Upper lobe of left lung (tissue), 4 donors: ENCODE results near the gene CYP21A2.
"Not testable (repeated sequence)": the region's sequence is repeated elsewhere in the genome, so short reads cannot be mapped to it uniquely, and the experiment has no call there.

Source experiments
- CTCF ChIP-seq, 6 experiments: fragments of 450-650 bp in 4 of 6; fragments of 200-600 bp in 2 of 6; sonication (generic) in 2 of 6; IDR thresholded peaks; one replicate each; pipeline ENCODE4 v1.5.1; 2016 to 2019; ENCODE audit warnings: antibody characterized with exemption in 6 of 6
- EP300 ChIP-seq, 4 donors: sonication (generic); formaldehyde crosslinking; IDR thresholded peaks; one replicate each; pipeline ENCODE4 v1.5.1; 2017; ENCODE audit warnings: antibody characterized with exemption in 4 of 4, control low read depth in 2 of 4
- POLR2A ChIP-seq, 4 donors: fragments of 450-650 bp; IDR thresholded peaks; one replicate each; pipeline ENCODE4 v1.5.1; 2016 to 2017; ENCODE audit warnings: antibody characterized with exemption in 4 of 4, mild to moderate bottlenecking in 2 of 4
- POLR2AphosphoS5 ChIP-seq, 2 donors: sonication (generic); formaldehyde crosslinking; IDR thresholded peaks; one replicate each; pipeline ENCODE4 v1.5.1; 2017; ENCODE audit warnings: antibody characterized with exemption in 2 of 2

- TF ChIP-seq POLR2A, CTCF, POLR2AphosphoS5, EP300 (IDR thresholded peaks at IDR 0.05): not testable (repeated sequence)
These were observed 6.7 kb downstream of the CYP21A2 start for GRCh38 chr6:32044916-32045315.
